CD4-positive, alpha-beta T cell treated with Interleukin-15 for 1 hour (primary cell): ENCODE results near the gene NINL.
"Not testable (repeated sequence)": the region's sequence is repeated elsewhere in the genome, so short reads cannot be mapped to it uniquely, and the experiment has no call there.

ENCODE experiments used
- DNase-seq: peaks from one replicate; pipeline ENCODE4 v3.0.0-alpha.2; 2020

Gene NINL

DNA sequence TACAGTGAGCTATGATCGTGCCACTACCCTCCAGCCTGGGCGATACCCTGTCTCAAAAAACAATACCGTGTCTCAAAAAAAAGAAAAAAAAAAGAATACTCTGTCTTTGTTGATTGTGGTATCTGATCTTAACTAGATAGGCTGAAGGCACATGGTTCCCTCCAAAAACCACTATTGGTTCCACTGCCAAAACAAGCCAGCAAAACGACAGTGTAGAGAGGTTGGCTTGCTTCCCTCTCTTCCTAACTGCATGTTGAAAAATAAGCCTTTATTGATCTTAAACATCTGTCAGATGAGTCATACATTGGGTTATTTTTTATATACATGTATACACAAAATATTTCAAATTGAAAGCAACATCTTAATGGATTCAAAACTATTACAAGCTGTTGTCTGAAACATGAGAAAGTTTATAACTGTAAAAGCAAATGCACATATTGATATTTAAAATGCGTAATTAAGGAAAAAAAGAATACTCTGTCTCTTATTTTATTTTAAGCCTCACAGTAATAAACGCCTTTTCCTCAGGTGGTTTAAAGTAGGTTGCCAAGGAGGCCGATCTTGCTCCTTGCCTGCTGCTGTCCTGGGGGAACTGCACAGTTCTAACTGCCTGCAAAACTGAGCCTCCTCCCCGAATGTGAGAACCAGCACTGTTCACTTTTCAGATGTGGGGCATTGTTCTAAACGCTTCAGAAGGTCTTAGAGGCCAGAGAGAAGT, 7.0 kb upstream of the NINL start:
- no peak for DNase-seq

- not testable (repeated sequence) for DNase-seq
Observed at GRCh38 chr20:25590778-25591177, 5.4 kb upstream of the NINL start.

- no peak for DNase-seq
Observed at GRCh38 chr20:25588491-25588890, 3.2 kb upstream of the NINL start.

DNA sequence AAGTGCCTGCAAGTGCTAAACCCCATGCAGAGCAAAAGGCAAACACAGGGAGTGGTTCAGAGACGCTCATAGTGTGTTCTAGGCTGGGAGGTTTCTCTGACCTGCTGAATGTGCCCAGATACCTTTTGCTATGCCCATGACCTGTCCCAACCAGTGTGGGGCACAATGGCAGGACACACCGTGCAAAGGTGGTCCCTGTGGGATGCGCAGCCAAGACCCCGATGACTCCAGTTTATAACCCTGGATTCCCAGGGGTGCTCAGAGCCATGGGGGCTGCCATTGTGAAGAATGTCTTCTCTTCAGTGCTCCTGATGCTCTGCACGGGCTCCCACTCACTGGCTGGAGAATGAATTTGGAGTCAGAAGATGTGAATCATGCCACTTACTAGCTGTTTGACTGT, 2.2 kb upstream of the NINL start:
- DNase-seq, result no peak

DNA sequence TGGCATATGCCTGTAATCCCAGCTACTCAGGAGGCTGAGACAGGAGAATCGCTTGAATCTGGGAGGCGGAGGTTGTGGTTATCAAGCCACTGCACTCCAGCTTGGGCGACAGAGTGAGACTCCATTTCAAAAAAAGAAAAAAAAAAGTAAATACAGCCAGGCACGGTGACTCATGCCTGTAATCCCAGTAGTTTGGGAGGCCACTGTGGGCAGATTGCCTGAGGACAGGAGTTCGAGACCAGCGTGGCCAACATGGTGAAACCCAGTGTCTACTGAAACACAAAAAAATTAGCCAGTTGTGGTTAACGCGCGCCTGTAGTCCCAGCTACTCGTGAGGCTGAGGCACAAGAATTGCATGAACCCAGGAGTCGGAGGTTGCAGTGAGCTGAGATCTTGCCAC, 1.5 kb upstream of the NINL start:
- no peak for DNase-seq

DNA sequence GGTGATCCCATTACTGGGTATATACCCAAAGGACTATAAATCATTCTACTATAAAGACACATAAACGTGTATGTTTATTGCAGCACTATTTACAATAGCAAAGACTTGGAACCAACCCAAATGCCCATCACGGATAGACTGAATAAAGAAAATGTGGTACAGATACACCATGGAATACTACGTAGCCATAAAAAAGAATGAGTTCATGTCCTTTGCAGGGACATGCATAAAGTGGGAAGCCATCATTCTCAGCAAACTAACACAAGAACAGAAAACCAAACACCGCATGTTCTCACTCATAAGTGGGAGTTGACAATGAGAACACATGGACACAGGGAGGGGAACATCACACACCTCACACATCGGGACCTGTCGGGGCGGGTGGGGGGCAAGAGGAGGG, 1.7 kb downstream of the NINL start:
- DNase-seq, result not testable (repeated sequence)

- DNase-seq, result no peak
Observed at GRCh38 chr20:25580711-25581110, 4.6 kb downstream of the NINL start.

DNA sequence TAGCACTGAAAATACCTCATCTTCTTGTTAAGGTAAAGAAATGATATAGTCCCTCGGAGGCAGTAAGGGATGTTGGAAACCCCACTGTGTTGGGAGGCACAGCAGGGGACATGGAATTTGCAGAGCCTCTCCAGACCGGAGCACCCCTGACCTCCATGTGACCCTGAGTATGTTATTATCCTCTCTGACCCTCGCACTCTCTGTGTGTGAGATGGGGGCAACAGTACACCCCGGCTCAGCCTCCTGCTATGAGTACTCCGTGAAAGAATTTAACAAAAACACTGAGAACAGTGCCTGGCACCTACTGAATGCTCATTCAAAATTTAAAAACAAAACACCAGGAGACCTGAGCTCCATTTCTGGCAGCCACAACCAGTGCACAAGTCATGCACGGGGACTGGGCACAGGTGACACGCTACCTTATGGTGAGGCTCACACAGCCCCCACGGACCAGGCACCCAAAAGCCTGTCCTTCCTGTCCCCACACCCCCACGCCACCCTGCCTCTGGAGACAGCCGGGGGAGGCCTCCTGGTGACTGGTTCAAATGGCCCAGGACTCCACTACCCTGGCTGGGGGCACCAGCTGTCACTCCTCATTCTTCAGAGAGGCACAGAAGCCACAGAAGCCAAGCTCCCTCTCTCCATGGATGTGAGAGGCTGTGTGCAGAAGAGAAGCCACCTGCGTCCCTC, 6.1 kb downstream of the NINL start:
- no peak for DNase-seq

DNA sequence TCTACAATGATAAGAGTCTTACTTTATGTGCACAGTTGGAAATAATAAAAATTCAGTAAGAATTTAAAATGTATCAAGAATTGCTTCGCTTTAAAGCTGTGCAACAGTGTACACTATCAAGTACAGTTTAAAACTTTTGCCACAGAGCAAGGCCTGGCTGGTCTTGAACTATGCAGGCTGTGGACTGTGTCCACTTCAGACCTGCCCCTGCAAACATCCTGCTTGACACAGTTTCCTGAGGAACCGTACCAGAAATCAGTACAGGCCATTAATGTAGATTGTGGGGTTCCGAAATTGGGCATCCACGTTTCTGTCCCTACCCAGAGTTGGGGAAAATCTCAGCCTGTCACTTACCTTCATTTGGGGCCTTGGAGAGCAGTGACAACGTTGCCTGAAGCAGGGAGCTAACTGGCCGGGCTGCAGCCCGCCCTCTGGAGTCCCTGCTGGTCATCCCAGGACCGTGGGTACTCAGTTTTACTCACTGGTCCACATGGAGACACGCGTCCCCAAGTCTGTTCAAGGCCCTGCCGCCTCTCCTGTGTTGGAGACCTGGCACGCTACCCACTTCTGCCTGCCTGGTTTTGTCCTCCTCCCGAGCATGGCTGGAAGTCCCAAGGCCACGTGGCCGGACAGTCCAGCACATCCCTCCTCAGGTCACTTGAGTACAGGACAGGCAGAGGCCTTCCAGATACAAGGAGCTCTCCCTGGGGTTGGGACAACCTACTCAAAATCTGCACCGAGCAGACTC, 8.4 kb downstream of the NINL start:
- DNase-seq, result no peak

DNA sequence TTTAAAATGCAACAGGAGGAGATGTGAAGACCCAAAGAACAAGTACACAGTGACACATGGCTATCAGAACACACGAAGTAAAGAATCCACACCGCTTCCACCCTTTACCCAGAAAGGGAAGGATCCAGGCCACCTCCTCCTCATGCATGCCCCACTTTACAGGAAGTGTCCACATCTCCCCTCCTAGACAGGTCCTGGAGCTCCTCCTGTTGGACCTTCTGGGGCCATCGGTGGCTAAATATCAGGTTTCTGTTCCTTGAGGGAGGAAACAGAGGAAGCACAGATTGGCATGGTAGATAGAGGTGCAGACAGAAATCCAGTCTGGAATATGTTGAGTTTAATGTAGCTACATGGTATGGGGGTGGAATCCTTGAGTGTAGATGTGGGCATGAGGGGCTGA, 10.9 kb downstream of the NINL start:
- no peak for DNase-seq

- no peak for DNase-seq
Observed at GRCh38 chr20:25573288-25574251, 11.8 kb downstream of the NINL start.

- DNase-seq, result no peak
Observed at GRCh38 chr20:25571817-25572216, 13.5 kb downstream of the NINL start.

DNA sequence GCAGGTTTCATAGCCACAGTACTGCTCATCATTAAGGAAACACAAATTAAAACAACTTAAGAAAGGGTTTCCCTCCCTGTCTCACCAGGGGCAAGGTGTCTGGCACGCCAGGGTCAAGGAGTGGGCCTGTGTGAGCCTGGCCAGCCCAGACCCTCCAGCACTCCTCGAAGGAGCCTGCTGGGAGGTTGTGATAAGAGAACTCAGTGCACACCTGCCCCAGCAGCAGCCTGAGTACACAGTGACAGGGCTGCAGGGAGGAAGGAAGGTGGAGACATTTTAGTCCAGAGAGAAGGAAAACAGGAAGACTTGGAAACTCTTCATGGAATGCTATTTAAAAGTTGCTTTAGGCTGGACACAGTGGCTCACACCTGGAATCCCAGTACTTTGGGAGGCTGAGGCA, 14.1 kb downstream of the NINL start:
- DNase-seq, result no peak

GRCh38 chr20:25570148-25570530, 15.2 kb downstream of the NINL start:
- DNase-seq, result no peak

GRCh38 chr20:25567286-25567685, 18.0 kb downstream of the NINL start:
- no peak for DNase-seq

GRCh38 chr20:25566821-25567220, 18.5 kb downstream of the NINL start:
- DNase-seq, result no peak

- no peak for DNase-seq
Observed at GRCh38 chr20:25565578-25566157, 19.7 kb downstream of the NINL start.

DNA sequence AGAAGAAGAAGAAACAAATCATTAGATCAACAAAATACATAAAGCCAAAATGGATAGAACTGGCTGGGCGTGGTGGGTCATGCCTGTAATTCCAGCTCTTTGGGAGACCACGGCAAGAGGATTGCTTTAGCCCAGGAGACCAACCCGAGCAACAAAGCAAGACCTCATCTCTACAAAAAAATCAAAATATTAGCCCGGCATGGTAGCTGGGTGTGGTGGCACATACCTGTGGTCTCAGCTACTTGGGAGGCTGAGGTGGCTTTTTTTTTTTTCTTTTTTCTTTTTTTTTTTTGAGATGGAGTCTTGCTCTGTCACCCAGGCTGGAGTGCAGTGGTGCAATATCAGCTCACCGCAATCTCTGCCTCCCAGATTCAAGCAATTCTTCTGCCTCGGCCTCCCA, 21.5 kb downstream of the NINL start:
- no peak for DNase-seq

GRCh38 chr20:25563362-25563761, 22.0 kb downstream of the NINL start:
- DNase-seq, result no peak

GRCh38 chr20:25561771-25562170, 23.6 kb downstream of the NINL start:
- DNase-seq, result not testable (repeated sequence)

DNA sequence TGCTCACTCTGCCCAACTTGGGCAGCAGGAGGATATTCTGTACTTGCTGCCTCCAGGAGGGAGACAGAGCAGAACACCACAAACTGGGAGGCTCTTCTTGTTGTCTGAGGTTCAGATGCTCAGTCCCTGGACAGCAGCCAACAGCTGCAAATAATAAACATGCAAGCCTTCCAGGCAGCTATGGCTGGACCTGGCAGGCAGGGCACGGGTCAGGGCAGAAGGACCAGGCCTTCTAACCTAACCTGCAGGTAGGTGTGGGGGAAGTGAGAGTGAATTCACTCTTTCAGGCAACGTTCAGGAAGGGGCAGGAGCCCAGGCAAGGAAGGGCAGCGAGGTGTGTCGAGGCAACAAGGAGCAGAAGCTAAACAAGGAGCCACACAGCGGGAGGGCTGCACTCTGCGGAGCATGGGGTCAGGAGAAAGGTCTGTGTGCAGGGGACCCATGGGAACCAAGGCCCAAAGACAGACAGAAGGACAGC, 31.5 kb downstream of the NINL start:
- DNase-seq, result no peak

- DNase-seq, result no peak
Observed at GRCh38 chr20:25552977-25553376, 32.4 kb downstream of the NINL start.
